Stimulated activated CD4-positive, alpha-beta T cell treated with anti-CD3 and anti-CD28 coated beads, Interleukin-4, amount 100 ng/mL, for 48 hours (primary cell): ENCODE measurements around the gene SNU13.
"Not testable (repeated sequence)": the region's sequence is repeated elsewhere in the genome, so short reads cannot be mapped to it uniquely, and the experiment has no call there.

ENCODE experiments used
- DNase-seq, 2 donors: peaks; one replicate each; pipeline ENCODE4 v3.0.0-alpha.2; 2020; ENCODE audit warnings: low read depth in 2 of 2

Gene SNU13

GRCh38 chr22:41642331-41643110, 46.1 kb downstream of the SNU13 start:
- no peak for DNase-seq

- no peak for DNase-seq
These were observed 46.8 kb downstream of the SNU13 start for GRCh38 chr22:41641854-41642253.

DNA sequence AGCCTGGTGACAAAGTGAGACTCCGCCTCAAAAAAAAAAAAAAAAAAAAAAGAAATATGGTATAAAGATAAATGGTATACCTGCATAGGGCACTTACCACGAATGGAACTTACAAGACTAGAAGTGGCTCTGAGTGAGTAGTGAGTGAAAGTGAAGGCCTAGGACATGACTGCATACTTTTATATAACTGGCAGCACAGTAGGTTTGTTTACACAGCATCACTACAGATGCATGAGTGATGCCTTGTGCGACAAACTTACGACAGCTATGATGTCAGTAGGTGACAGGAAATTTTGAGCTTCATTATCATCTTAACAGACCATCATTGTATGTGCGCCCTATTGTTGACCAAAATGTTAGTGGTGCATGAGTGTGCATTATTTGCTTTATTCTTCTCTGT, 49.9 kb downstream of the SNU13 start:
- no peak for DNase-seq

GRCh38 chr22:41638124-41638523, 50.5 kb downstream of the SNU13 start:
- DNase-seq: no peak

- not testable (repeated sequence) for DNase-seq
These were observed 51.0 kb downstream of the SNU13 start for GRCh38 chr22:41637623-41638022.

DNA sequence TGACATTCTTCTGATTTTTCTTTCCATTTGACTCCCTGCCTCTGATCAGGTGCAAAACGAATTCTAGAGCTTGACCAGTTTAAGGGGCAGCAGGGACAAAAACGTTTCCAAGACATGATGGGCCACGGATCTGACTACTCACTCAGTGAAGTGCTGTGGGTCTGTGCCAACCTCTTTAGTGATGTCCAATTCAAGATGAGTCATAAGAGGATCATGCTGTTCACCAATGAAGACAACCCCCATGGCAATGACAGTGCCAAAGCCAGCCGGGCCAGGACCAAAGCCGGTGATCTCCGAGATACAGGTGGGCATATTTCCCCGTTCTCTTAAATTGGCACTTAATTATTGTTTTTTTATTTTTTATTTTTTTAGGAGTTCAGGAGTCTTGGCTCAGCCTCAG, 52.2 kb downstream of the SNU13 start:
- no peak for DNase-seq

- DNase-seq: not testable (repeated sequence)
These were observed 54.1 kb downstream of the SNU13 start for GRCh38 chr22:41634610-41635009.

GRCh38 chr22:41631615-41632014, 57.1 kb downstream of the SNU13 start:
- not testable (repeated sequence) for DNase-seq

DNA sequence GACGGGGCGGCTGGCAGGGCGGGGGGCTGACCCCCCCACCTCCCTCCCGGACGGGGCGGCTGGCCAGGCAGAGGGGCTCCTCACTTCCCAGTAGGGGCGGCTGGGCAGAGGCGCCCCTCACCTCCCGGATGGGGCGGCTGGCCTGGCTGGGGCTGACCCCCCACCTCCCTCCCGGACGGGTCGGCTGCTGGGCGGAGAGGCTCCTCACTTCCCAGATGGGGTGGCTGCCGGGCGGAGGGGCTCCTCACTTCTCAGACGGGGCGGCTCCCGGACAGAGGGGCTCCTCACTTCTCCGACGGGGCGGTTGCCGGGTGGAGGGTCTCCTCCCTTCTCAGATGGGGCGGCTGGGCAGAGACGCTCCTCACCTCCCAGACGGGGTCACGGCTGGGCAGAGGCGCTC, 57.6 kb downstream of the SNU13 start:
- not testable (repeated sequence) for DNase-seq

DNA sequence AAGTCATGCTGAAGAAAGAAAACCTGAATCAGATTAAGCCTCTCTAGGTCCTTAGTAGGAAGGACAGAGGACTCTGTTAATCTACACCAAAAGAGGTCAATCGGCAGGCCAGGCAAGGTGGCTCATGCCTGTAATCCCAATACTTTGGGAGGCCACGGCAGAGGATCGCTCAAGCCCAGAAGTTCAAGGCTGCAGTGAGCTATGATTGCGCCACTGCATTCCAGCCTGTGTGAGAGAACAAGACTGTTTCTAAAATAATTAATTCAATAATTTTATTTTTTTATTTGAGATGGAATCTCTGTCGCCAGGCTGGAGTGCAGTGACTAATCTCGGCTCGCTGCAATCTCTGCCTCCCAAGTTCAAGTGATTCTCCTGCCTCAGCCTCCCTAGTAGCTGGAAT, 63.1 kb downstream of the SNU13 start:
- DNase-seq: no peak
